GM13976 (cell line): ENCODE measurements around the gene MCF2L2.

ENCODE experiments used
- DNase-seq: peaks from one replicate; pipeline ENCODE4 v3.0.0; 2012; ENCODE audit warnings: low spot score
- CTCF ChIP-seq: IDR thresholded peaks from 2 replicates; pipeline ENCODE4 v1.5.1; 2012; ENCODE audit warnings: borderline replicate concordance, mild to moderate bottlenecking; ENCODE audit not compliant: insufficient read depth; ENCODE audit errors: extremely low read depth, missing control alignments, control extremely low read depth
- in situ Hi-C: fragments of 300-500 bp; cut with MboI; formaldehyde crosslinking; loops from one replicate; pipeline ENCODE4 v1.12.0; 2022; ENCODE audit warnings: low sequenced_read_pairs, mixed read lengths, inconsistent platforms; ENCODE audit not compliant: unreplicated experiment

MCF2L2 gene

GRCh38 chr3:183247011-183247589 lies 181.3 kb downstream of the MCF2L2 start:
- TF ChIP-seq CTCF = no peak
- DNase-seq = no peak

GRCh38 chr3:183244981-183245476 lies 183.4 kb downstream of the MCF2L2 start:
- DNase-seq = no peak
- in situ Hi-C loops = no loop called here
- TF ChIP-seq CTCF = no peak

More at GRCh38 chr3:183247011-183247589, 181.3 kb downstream of the MCF2L2 start:
- in situ Hi-C loops = no loop called here

GRCh38 chr3:183244219-183244618 lies 184.2 kb downstream of the MCF2L2 start:
- TF ChIP-seq CTCF = no peak
- DNase-seq = no peak
- in situ Hi-C loops = no loop called here

- in situ Hi-C loops = no loop called here
- no peak for DNase-seq
- TF ChIP-seq CTCF = no peak
These were observed 186.0 kb downstream of the MCF2L2 start for GRCh38 chr3:183242431-183242830.

- TF ChIP-seq CTCF = no peak
- no peak for DNase-seq
- in situ Hi-C loops = no loop called here
These were observed 189.4 kb downstream of the MCF2L2 start for GRCh38 chr3:183239046-183239445.

GRCh38 chr3:183233966-183234365 lies 194.5 kb downstream of the MCF2L2 start:
- in situ Hi-C loops = no loop called here
- no peak for TF ChIP-seq CTCF
- DNase-seq = no peak
